Keratinocyte (primary cell): ENCODE measurements around the gene IRF9.

ENCODE experiments used
- CTCF ChIP-seq, 3 experiments: IDR thresholded peaks in 1 of 3; conservative IDR thresholded peaks in 1 of 3; optimal IDR thresholded peaks in 1 of 3; 2 replicates in 2 of 3; 3 replicates in 1 of 3; pipeline versions ENCODE3 to v1.5.1; 2011; ENCODE audit warnings: low read length in 3 of 3, mild to moderate bottlenecking in 3 of 3, moderate library complexity in 2 of 3, control low read depth in 1 of 3, inconsistent platforms in 1 of 3; ENCODE audit not compliant: insufficient read depth in 2 of 3; ENCODE audit errors: extremely low read depth in 1 of 3
- EZH2 ChIP-seq: IDR thresholded peaks from one replicate; pipeline ENCODE4 v1.6.1; 2012; ENCODE audit warnings: inconsistent platforms, mild to moderate bottlenecking, low read length, moderate library complexity

- TF ChIP-seq CTCF (optimal IDR thresholded peaks at IDR 0.05 in 1 of 3, IDR thresholded peaks at IDR 0.05 in 1 of 3, conservative IDR thresholded peaks at IDR 0.05 in 1 of 3; ENCODE audit: extremely low read depth in 1 of 3, insufficient read depth in 2 of 3, low read length in 3 of 3): no peak
- no peak for TF ChIP-seq EZH2
Measured at GRCh38 chr14:24182110-24182882, 21.2 kb downstream of the IRF9 start.
